Measurements from ENCODE around the gene SPACA5B. TPM values are rescaled to one million over a fixed set of nuclear protein-coding genes. Genes with fewer than 3 reads are reported as not detected.

SPACA5B gene
- total and polyA plus RNA-seq, 2 experiments from 2014 or later, result not detected

DNA sequence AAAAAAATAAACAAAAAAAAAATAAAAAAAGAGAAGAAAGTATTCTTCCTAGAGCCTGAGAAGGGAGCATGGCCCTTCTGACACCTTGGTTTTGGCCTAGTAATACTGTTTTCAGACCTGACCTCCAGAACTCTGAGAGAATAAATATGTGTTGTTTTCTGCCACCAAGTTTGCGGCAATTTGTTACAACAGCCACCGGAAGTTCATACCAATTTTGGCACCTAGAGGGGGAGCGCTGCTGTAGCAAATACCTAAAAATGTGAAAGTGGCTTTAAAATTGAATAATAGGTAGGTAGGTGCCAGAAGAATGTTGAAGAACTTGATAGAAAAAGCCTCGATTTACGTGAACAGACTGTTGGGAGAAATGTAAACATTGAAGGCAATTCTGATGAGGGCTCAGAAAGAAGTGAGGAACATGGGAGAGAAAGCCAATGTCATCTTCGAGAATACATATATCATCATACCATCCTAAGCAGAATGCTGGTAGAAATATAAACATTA is 27.5 kb upstream of the SPACA5B start (continued):
- TF ChIP-seq STAT1 (IDR thresholded peaks at IDR 0.05; ENCODE audit: unreplicated experiment), result no peak
- TF ChIP-seq ZNF114 (CRISPR knock-in tag; IDR thresholded peaks at IDR 0.05), result no peak
- no peak for TF ChIP-seq NANOG (IDR thresholded peaks at IDR 0.05; ENCODE audit: borderline replicate concordance)
- no peak for TF ChIP-seq ZNF331 (CRISPR knock-in tag; IDR thresholded peaks at IDR 0.05; ENCODE audit: low read depth)
- TF ChIP-seq POLR2AphosphoS5 (IDR thresholded peaks at IDR 0.05; ENCODE audit: low read depth), result no peak
- TF ChIP-seq, protein P1, sequence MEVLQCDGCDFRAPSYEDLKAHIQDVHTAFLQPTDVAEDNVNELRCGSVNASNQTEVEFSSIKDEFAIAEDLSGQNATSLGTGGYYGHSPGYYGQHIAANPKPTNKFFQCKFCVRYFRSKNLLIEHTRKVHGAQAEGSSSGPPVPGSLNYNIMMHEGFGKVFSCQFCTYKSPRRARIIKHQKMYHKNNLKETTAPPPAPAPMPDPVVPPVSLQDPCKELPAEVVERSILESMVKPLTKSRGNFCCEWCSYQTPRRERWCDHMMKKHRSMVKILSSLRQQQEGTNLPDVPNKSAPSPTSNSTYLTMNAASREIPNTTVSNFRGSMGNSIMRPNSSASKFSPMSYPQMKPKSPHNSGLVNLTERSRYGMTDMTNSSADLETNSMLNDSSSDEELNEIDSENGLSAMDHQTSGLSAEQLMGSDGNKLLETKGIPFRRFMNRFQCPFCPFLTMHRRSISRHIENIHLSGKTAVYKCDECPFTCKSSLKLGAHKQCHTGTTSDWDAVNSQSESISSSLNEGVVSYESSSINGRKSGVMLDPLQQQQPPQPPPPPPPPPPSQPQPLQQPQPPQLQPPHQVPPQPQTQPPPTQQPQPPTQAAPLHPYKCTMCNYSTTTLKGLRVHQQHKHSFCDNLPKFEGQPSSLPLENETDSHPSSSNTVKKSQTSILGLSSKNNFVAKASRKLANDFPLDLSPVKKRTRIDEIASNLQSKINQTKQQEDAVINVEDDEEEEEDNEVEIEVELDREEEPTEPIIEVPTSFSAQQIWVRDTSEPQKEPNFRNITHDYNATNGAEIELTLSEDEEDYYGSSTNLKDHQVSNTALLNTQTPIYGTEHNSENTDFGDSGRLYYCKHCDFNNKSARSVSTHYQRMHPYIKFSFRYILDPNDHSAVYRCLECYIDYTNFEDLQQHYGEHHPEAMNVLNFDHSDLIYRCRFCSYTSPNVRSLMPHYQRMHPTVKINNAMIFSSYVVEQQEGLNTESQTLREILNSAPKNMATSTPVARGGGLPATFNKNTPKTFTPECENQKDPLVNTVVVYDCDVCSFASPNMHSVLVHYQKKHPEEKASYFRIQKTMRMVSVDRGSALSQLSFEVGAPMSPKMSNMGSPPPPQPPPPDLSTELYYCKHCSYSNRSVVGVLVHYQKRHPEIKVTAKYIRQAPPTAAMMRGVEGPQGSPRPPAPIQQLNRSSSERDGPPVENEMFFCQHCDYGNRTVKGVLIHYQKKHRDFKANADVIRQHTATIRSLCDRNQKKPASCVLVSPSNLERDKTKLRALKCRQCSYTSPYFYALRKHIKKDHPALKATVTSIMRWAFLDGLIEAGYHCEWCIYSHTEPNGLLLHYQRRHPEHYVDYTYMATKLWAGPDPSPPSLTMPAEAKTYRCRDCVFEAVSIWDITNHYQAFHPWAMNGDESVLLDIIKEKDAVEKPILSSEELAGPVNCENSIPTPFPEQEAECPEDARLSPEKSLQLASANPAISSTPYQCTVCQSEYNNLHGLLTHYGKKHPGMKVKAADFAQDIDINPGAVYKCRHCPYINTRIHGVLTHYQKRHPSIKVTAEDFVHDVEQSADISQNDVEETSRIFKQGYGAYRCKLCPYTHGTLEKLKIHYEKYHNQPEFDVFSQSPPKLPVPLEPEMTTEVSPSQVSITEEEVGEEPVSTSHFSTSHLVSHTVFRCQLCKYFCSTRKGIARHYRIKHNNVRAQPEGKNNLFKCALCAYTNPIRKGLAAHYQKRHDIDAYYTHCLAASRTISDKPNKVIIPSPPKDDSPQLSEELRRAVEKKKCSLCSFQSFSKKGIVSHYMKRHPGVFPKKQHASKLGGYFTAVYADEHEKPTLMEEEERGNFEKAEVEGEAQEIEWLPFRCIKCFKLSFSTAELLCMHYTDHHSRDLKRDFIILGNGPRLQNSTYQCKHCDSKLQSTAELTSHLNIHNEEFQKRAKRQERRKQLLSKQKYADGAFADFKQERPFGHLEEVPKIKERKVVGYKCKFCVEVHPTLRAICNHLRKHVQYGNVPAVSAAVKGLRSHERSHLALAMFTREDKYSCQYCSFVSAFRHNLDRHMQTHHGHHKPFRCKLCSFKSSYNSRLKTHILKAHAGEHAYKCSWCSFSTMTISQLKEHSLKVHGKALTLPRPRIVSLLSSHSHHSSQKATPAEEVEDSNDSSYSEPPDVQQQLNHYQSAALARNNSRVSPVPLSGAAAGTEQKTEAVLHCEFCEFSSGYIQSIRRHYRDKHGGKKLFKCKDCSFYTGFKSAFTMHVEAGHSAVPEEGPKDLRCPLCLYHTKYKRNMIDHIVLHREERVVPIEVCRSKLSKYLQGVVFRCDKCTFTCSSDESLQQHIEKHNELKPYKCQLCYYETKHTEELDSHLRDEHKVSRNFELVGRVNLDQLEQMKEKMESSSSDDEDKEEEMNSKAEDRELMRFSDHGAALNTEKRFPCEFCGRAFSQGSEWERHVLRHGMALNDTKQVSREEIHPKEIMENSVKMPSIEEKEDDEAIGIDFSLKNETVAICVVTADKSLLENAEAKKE (CRISPR knock-in tag; IDR thresholded peaks at IDR 0.05), result no peak
- no peak for TF ChIP-seq CREB1 (CRISPR knock-in tag; IDR thresholded peaks at IDR 0.05; ENCODE audit: low read depth)
- TF ChIP-seq EZH2phosphoT487 (IDR thresholded peaks at IDR 0.05; ENCODE audit: unreplicated experiment), result no peak

DNA sequence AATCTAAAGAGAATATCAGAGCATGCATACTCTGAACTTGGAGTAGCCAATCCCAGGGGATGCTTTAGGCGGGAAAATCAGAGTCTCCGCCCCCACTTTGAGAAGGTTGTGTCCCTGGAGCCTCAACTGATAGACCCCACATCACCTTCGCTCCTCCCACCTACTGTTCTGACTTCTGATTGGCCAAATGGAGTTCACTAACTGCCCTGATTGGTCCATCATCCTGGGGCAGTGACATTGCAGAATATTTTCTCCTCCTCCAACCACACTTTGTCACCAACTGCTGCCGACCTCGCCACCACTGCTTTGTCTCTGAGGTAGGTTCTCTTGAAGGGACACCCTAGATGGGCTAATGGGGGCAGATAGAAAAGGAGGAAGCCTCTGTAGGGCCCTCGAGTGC is 22.7 kb upstream of the SPACA5B start:
- Mint-ChIP-seq H3K27ac (no peak overlapping the region), H3K4me3 (no peak overlapping the region), H3K27me3 (ENCODE audit: insufficient read depth, low read depth, poor library complexity) (peaks cover 1% of the 10 kb centered on the region), H3K9me3 (no peaks in the 10 kb centered on the region), H3K4me1 (no peaks in the 10 kb centered on the region), H3K36me3 (ENCODE audit: low read depth) (no peaks in the 10 kb centered on the region)
- H3K27ac ChIP-seq (ENCODE audit: low read depth), result no peak overlapping the region
- ATAC-seq, result no peak
- H4K20me1 ChIP-seq (replicated peaks; ENCODE audit: insufficient read depth), result no peaks in the 10 kb centered on the region
- no peaks in the 10 kb centered on the region for H3K79me2 ChIP-seq (replicated peaks; ENCODE audit: insufficient read depth)
- H3F3A ChIP-seq (replicated peaks; ENCODE audit: low read depth), result no peaks in the 10 kb centered on the region
- H3K4me3 ChIP-seq, result no peak overlapping the region
- H3K9me2 ChIP-seq (ENCODE audit: insufficient read depth), result no peaks in the 10 kb centered on the region
- DNase-seq (ENCODE audit: low spot score), result no peak
- no peaks in the 10 kb centered on the region for H3K4me1 ChIP-seq (ENCODE audit: insufficient read depth)
- H2AFZ ChIP-seq, result no peak overlapping the region
- no peaks in the 10 kb centered on the region for H3K36me3 ChIP-seq (ENCODE audit: insufficient read depth)
- H3K4me2 ChIP-seq, result no peak overlapping the region
- no peaks in the 10 kb centered on the region for H3K27me3 ChIP-seq (ENCODE audit: insufficient read depth)
- no peak for TF ChIP-seq EZH2phosphoT487 (IDR thresholded peaks at IDR 0.05; ENCODE audit: unreplicated experiment)
- TF ChIP-seq, protein P1 (CRISPR knock-in tag; IDR thresholded peaks at IDR 0.05), result no peak
- TF ChIP-seq, protein P2, sequence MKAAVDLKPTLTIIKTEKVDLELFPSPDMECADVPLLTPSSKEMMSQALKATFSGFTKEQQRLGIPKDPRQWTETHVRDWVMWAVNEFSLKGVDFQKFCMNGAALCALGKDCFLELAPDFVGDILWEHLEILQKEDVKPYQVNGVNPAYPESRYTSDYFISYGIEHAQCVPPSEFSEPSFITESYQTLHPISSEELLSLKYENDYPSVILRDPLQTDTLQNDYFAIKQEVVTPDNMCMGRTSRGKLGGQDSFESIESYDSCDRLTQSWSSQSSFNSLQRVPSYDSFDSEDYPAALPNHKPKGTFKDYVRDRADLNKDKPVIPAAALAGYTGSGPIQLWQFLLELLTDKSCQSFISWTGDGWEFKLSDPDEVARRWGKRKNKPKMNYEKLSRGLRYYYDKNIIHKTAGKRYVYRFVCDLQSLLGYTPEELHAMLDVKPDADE (IDR thresholded peaks at IDR 0.05), result no peak

All from GM23338 (cell line).